Measurements from ENCODE around the gene MRPL42. TPM values are rescaled to one million over a fixed set of nuclear protein-coding genes. Genes with fewer than 3 reads are reported as not detected.

The MRPL42 gene
- total RNA-seq, 1 donor, result 29.0 TPM

DNA sequence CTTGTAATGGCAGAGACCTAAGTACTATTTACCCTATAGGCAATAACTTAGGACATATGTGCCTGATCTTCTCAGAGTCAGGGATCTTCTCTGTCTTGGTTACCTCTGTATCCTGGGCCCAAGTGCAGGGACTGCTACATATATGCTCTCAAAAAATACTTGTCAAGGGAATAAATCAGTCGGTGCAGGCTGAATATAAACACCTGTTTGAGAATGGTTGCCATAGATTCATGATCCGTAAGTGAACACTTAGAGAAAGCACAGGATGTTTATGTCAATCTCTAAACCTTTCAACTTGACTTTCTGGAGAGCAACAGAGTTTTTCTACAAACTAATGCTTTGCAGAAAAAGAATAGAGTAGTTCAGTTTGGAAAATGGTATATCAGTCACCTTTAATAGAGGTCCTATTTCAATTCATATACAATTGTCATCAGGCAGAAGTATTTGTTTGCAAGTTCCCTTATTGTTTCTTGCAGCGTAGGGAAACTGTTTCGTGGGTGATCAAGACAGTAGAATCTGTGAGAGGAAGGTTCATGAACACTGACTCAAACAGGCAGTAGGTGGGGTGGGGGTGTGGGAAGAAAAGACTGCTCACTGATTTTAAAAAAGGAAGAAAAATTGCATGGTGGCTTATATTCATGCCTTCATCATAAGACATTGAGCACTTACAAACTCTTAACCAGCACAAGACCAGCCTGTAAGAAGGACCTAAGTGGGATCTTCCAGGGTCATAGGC, 19.6 kb upstream of the MRPL42 start:
- Histone ChIP-seq H2AFZ (ENCODE audit: low read length) (no peak overlapping the region), H4K20me1 (ENCODE audit: insufficient read depth, low read length) (no peaks in the 10 kb centered on the region), H3K4me1 (ENCODE audit: insufficient read depth, low read length) (peaks cover 4% of the 10 kb centered on the region), H3K36me3 (ENCODE audit: insufficient read depth, low read length) (no peaks in the 10 kb centered on the region), H3K9me3 (ENCODE audit: low read depth, low read length) (no peaks in the 10 kb centered on the region), H3K27me3 (ENCODE audit: insufficient read depth, low read length) (no peaks in the 10 kb centered on the region), H3K4me3 (ENCODE audit: insufficient read depth, low read length) (no peak overlapping the region), H3K79me2 (ENCODE audit: insufficient read depth, low read length) (no peaks in the 10 kb centered on the region), H3K27ac (ENCODE audit: low read depth, low read length) (no peak overlapping the region), H3K4me2 (ENCODE audit: insufficient read depth, low read length) (no peak overlapping the region)
- TF ChIP-seq, protein P1, sequence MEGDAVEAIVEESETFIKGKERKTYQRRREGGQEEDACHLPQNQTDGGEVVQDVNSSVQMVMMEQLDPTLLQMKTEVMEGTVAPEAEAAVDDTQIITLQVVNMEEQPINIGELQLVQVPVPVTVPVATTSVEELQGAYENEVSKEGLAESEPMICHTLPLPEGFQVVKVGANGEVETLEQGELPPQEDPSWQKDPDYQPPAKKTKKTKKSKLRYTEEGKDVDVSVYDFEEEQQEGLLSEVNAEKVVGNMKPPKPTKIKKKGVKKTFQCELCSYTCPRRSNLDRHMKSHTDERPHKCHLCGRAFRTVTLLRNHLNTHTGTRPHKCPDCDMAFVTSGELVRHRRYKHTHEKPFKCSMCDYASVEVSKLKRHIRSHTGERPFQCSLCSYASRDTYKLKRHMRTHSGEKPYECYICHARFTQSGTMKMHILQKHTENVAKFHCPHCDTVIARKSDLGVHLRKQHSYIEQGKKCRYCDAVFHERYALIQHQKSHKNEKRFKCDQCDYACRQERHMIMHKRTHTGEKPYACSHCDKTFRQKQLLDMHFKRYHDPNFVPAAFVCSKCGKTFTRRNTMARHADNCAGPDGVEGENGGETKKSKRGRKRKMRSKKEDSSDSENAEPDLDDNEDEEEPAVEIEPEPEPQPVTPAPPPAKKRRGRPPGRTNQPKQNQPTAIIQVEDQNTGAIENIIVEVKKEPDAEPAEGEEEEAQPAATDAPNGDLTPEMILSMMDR (IDR thresholded peaks at IDR 0.05; ENCODE audit: extremely low read depth, low read depth, low read length), result no peak
- DNase-seq (ENCODE audit: insufficient read length, low spot score, missing footprints), result peak; percentile 36

DNA sequence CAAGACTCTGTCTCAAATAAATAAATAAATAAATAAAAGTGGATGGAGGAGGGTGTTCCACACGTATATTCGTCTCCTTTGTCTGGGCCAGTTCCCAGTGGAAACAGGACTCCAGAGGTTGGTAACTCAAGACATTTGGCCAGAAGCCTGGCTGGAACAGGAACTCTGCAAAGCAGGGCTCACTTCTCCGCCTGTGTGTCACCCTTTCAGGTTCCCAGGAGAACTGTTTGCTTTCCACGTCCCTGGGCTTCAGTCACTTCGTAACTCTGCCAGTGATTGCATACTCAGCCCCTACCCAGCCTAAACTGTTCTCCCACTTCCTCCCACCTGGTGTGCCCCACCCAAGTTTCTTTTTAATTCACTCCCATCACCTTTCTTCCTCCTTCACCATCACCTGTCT, 18.5 kb upstream of the MRPL42 start:
- Histone ChIP-seq H3K36me3 (ENCODE audit: insufficient read depth, low read length) (no peaks in the 10 kb centered on the region), H3K27me3 (ENCODE audit: insufficient read depth, low read length) (no peaks in the 10 kb centered on the region), H3K4me3 (ENCODE audit: insufficient read depth, low read length) (no peak overlapping the region), H3K4me1 (ENCODE audit: insufficient read depth, low read length) (no peaks in the 10 kb centered on the region), H3K9me3 (ENCODE audit: low read depth, low read length) (no peaks in the 10 kb centered on the region), H2AFZ (ENCODE audit: low read length) (no peak overlapping the region), H3K27ac (ENCODE audit: low read depth, low read length) (no peak overlapping the region), H3K79me2 (ENCODE audit: insufficient read depth, low read length) (no peaks in the 10 kb centered on the region), H4K20me1 (ENCODE audit: insufficient read depth, low read length) (no peaks in the 10 kb centered on the region), H3K4me2 (ENCODE audit: insufficient read depth, low read length) (no peak overlapping the region)
- DNase-seq (ENCODE audit: insufficient read length, low spot score, missing footprints), result peak; percentile 21
- TF ChIP-seq, protein P1 (IDR thresholded peaks at IDR 0.05; ENCODE audit: extremely low read depth, low read depth, low read length), result no peak

DNA sequence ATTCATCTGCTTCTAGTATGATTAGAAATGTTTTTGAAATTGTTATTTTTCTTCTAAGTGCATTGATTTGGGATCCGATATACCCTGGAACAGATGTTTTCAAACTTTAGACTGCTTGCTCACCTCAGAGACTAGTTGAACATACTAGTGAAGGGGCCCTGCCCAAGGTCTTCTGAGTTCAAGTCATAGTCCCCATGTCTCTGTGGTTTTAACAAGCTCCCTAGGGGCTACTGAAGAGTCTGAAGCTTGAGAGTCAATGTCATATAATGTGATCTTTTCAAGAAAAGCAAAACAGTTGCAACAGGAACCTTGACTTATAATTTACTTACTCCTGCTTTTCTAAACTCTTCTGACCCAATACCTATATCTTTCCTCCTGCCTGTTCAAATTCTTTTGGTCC, 18.0 kb upstream of the MRPL42 start:
- TF ChIP-seq, protein P1 (IDR thresholded peaks at IDR 0.05; ENCODE audit: extremely low read depth, low read depth, low read length), result no peak
- DNase-seq (ENCODE audit: insufficient read length, low spot score, missing footprints), result no peak
- Histone ChIP-seq H3K4me3 (ENCODE audit: insufficient read depth, low read length) (no peak overlapping the region), H2AFZ (ENCODE audit: low read length) (no peak overlapping the region), H3K4me2 (ENCODE audit: insufficient read depth, low read length) (no peak overlapping the region), H3K27me3 (ENCODE audit: insufficient read depth, low read length) (no peaks in the 10 kb centered on the region), H3K27ac (ENCODE audit: low read depth, low read length) (no peak overlapping the region), H3K36me3 (ENCODE audit: insufficient read depth, low read length) (no peaks in the 10 kb centered on the region), H4K20me1 (ENCODE audit: insufficient read depth, low read length) (no peaks in the 10 kb centered on the region), H3K79me2 (ENCODE audit: insufficient read depth, low read length) (no peaks in the 10 kb centered on the region), H3K4me1 (ENCODE audit: insufficient read depth, low read length) (no peaks in the 10 kb centered on the region), H3K9me3 (ENCODE audit: low read depth, low read length) (no peaks in the 10 kb centered on the region)

DNA sequence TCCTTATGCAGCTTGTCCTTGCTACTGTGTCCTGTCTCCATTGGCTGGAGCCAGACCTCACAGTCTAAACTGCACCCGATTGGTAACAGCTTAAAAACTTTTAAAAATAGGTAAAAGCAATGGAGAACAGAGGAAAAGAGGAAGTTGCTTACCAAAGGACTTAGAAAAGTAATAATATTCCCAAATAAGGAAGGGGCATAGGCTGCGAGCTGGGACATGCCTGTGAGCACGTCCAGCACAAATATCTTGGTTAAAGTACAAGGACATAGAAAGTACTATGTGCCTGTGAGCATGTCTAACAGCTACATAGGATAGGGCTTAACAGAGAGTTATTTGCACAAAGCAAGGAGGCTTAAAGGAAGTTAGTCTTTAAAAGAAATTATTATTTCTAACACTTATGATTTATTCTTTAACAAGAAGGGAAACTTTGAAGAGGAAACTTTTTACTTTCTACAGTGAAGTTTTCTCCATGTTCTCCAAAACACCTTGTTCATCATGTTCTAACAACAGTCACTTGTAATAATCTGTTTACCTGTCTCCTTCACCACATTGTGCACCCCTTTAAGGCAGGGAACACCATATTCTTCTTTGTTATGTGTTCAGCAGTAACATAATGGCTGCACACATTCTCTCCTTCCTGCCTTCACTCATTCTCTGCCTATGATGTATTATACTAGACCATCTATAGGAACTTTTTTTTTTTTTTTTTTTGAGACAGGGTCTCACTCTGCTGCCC, 15.7 kb upstream of the MRPL42 start:
- Histone ChIP-seq H3K4me2 (ENCODE audit: insufficient read depth, low read length) (no peak overlapping the region), H2AFZ (ENCODE audit: low read length) (peak overlapping the region; percentile 28), H3K27me3 (ENCODE audit: insufficient read depth, low read length) (no peaks in the 10 kb centered on the region), H3K4me3 (ENCODE audit: insufficient read depth, low read length) (no peak overlapping the region), H4K20me1 (ENCODE audit: insufficient read depth, low read length) (no peaks in the 10 kb centered on the region), H3K79me2 (ENCODE audit: insufficient read depth, low read length) (no peaks in the 10 kb centered on the region), H3K9me3 (ENCODE audit: low read depth, low read length) (no peaks in the 10 kb centered on the region), H3K27ac (ENCODE audit: low read depth, low read length) (no peak overlapping the region), H3K4me1 (ENCODE audit: insufficient read depth, low read length) (no peaks in the 10 kb centered on the region), H3K36me3 (ENCODE audit: insufficient read depth, low read length) (no peaks in the 10 kb centered on the region)
- TF ChIP-seq, protein P1 (IDR thresholded peaks at IDR 0.05; ENCODE audit: extremely low read depth, low read depth, low read length), result no peak
- peak; percentile 36 for DNase-seq (ENCODE audit: insufficient read length, low spot score, missing footprints)
